SK-N-SH (cell line): ENCODE data around the gene DNMT3A. TPM values are rescaled to one million over a fixed set of nuclear protein-coding genes. Genes with fewer than 3 reads are reported as not detected.

Experiments used
- CTCF ChIA-PET: fragments of 300-600, 350-600 bp; formaldehyde crosslinking; extraction: SDS; loops from one replicate; lab custom pipeline; 2021; lab: Yijun Ruan, JAX
- POLR2A ChIA-PET: fragments of 350-600 bp; sonication (Branson Sonifier 250); formaldehyde crosslinking; extraction: SDS; loops from one replicate; lab custom pipeline; 2020; ENCODE audit warnings: antibody characterized with exemption, inconsistent platforms; lab: Yijun Ruan, JAX
- DNase-seq: peaks from one replicate; pipeline ENCODE4 v3.0.0; 2012
- H2AFZ ChIP-seq: fragments of 200-600 bp; sonication (generic); 2 replicates; pipeline ENCODE4 v1.8.1; 2016; ENCODE audit warnings: antibody characterized with exemption, mild to moderate bottlenecking, low read depth
- H3F3A ChIP-seq: fragments of 200-600 bp; sonication (generic); replicated peaks from 2 replicates; pipeline ENCODE3; 2016; ENCODE audit warnings: antibody characterized with exemption, mild to moderate bottlenecking; ENCODE audit not compliant: insufficient read depth
- H3K27ac ChIP-seq, 2 experiments: fragments of 200-500 bp in 1 of 2; fragments of 200-600 bp in 1 of 2; sonication (Bioruptor generic) in 1 of 2; sonication (generic), shearing (Covaris generic) in 1 of 2; 2 replicates each; pipeline versions ENCODE4 v1.5.1 to v1.6.1; 2014 to 2016; ENCODE audit warnings: low read depth in 2 of 2, inconsistent platforms in 1 of 2, low read length in 1 of 2, mild to moderate bottlenecking in 1 of 2, mixed read lengths in 1 of 2
- H3K27me3 ChIP-seq: fragments of 200-600 bp; sonication (generic), shearing (Covaris generic); 2 replicates; pipeline ENCODE4 v1.6.1; 2016; ENCODE audit warnings: mixed run types; ENCODE audit not compliant: insufficient read depth
- H3K36me3 ChIP-seq, 2 experiments: fragments of 200-500 bp in 1 of 2; fragments of 200-600 bp in 1 of 2; sonication (Bioruptor generic) in 1 of 2; sonication (generic) in 1 of 2; replicated peaks in 1 of 2; 2 replicates each; pipeline versions ENCODE3 to v1.5.1; 2014 to 2016; ENCODE audit warnings: low read length in 1 of 2, mild to moderate bottlenecking in 1 of 2; ENCODE audit not compliant: insufficient read depth in 2 of 2, control insufficient read depth in 1 of 2
- H3K4me1 ChIP-seq, 2 experiments: fragments of 200-500 bp in 1 of 2; fragments of 200-600 bp in 1 of 2; sonication (Bioruptor generic) in 1 of 2; sonication (generic), shearing (Covaris generic) in 1 of 2; 2 replicates each; pipeline versions ENCODE4 v1.5.1 to v1.6.1; 2014 to 2016; ENCODE audit warnings: low read depth in 1 of 2, low read length in 1 of 2, mixed run types in 1 of 2; ENCODE audit not compliant: insufficient read depth in 2 of 2, control insufficient read depth in 1 of 2
- H3K4me2 ChIP-seq: fragments of 200-600 bp; sonication (generic), shearing (Covaris generic); 2 replicates; pipeline ENCODE4 v1.6.1; 2017; ENCODE audit warnings: mixed run types
- H3K4me3 ChIP-seq, 2 experiments: fragments of 200-500 bp in 1 of 2; fragments of 200-600 bp in 1 of 2; sonication (Bioruptor generic) in 1 of 2; sonication (generic), shearing (Covaris generic) in 1 of 2; 2 replicates each; pipeline versions ENCODE4 v1.5.1 to v1.8.1; 2014 to 2016; ENCODE audit warnings: low read depth in 2 of 2, inconsistent platforms in 1 of 2, low read length in 1 of 2, mild to moderate bottlenecking in 1 of 2, mixed read lengths in 1 of 2, moderate library complexity in 1 of 2
- H3K79me2 ChIP-seq: fragments of 200-600 bp; sonication (generic); 2 replicates; pipeline ENCODE4 v1.8.1; 2017; ENCODE audit warnings: mild to moderate bottlenecking; ENCODE audit not compliant: insufficient read depth
- H3K9ac ChIP-seq: fragments of 200-600 bp; sonication (generic); 2 replicates; pipeline ENCODE4 v1.6.1; 2017; ENCODE audit warnings: mixed run types
- H3K9me2 ChIP-seq: fragments of 200-600 bp; sonication (generic); 2 replicates; pipeline ENCODE4 v1.6.1; 2017; ENCODE audit warnings: mixed run types
- H3K9me3 ChIP-seq: fragments of 200-600 bp; sonication (generic); 2 replicates; pipeline ENCODE4 v1.6.1; 2017; ENCODE audit warnings: mixed run types, mild to moderate bottlenecking, moderate library complexity
- H4K20me1 ChIP-seq: fragments of 200-600 bp; sonication (generic); 2 replicates; pipeline ENCODE4 v1.6.1; 2017; ENCODE audit warnings: mild to moderate bottlenecking, mixed run types; ENCODE audit not compliant: insufficient read depth
- CTCF ChIP-seq: fragments of 200-600 bp; sonication (generic); IDR thresholded peaks from 2 replicates; pipeline ENCODE4 v1.6.1; 2017; ENCODE audit warnings: antibody characterized with exemption, mild to moderate bottlenecking, moderate library complexity
- FOSL2 ChIP-seq: IDR thresholded peaks from 2 replicates; pipeline ENCODE4 v1.4.0; 2012; ENCODE audit warnings: low read depth, mild to moderate bottlenecking, moderate library complexity, borderline replicate concordance
- FOXJ3 ChIP-seq: sonication (generic); formaldehyde crosslinking; IDR thresholded peaks from 2 replicates; pipeline ENCODE4 v1.5.1; 2020; ENCODE audit warnings: mild to moderate bottlenecking, missing genetic modification reagents
- FOXM1 ChIP-seq: IDR thresholded peaks from 2 replicates; pipeline ENCODE4 v1.4.0; 2012; ENCODE audit warnings: low read depth, mild to moderate bottlenecking
- GABPA ChIP-seq: IDR thresholded peaks from 2 replicates; pipeline ENCODE4 v1.4.0; 2012; ENCODE audit warnings: low read depth, mild to moderate bottlenecking
- MAX ChIP-seq: IDR thresholded peaks from 2 replicates; pipeline ENCODE4 v1.4.0; 2012; ENCODE audit warnings: low read depth
- MXI1 ChIP-seq: IDR thresholded peaks from 2 replicates; pipeline ENCODE4 v1.6.1; 2012; ENCODE audit warnings: mild to moderate bottlenecking, low read depth, low read length, improper control_type of control experiment
- PBX3 ChIP-seq: IDR thresholded peaks from 2 replicates; pipeline ENCODE4; 2012
- POLR2AphosphoS5 ChIP-seq: IDR thresholded peaks from 2 replicates; pipeline ENCODE4 v1.6.1; 2012; ENCODE audit warnings: low read depth, low read length
- RFX5 ChIP-seq: IDR thresholded peaks from 2 replicates; pipeline ENCODE4 v1.6.1; 2012; ENCODE audit warnings: mild to moderate bottlenecking, improper control_type of control experiment, low read length
- USF1 ChIP-seq: IDR thresholded peaks from 2 replicates; pipeline ENCODE4 v1.4.0; 2012; ENCODE audit warnings: low read depth, borderline replicate concordance
- USF2 ChIP-seq: fragments of 150-350 bp; IDR thresholded peaks from 2 replicates; pipeline ENCODE4 v1.6.1; 2017; ENCODE audit warnings: antibody characterized with exemption, low read length, low read depth, borderline replicate concordance
- YY1 ChIP-seq: IDR thresholded peaks from 2 replicates; pipeline ENCODE4 v1.4.0; 2012; ENCODE audit warnings: low read depth, mild to moderate bottlenecking
- WGBS: methylation state at CpG from one replicate; pipeline ENCODE4 v1.1.6; 2017; ENCODE audit warnings: low lambda C conversion rate; 5-methylcytosine and 5-hydroxymethylcytosine counted together
- polyA plus RNA-seq, 3 experiments: library from polyadenylated mRNA; depleted of rRNA; stranded (reverse); fragments of >200 nt; gene quantifications; 2 replicates each; pipeline ENCODE4 v1.2.3, GENCODE V29; 2012

Gene DNMT3A
- polyA plus RNA-seq, 1 of the 3 experiments (the other 2 are of a cell fraction): 5.6 TPM

- Histone ChIP-seq H3K4me2 (no peak overlapping the region), H3K9me2 (no peaks in the 10 kb centered on the region), H3K9me3 (no peaks in the 10 kb centered on the region), H3F3A (peaks cover 3% of the 10 kb centered on the region), H3K9ac (no peak overlapping the region), H4K20me1 (no peaks in the 10 kb centered on the region), H3K36me3 (peaks cover 7 to 26% of the 10 kb centered on the region in 2 experiments), H3K27me3 (no peaks in the 10 kb centered on the region), H3K27ac (peak overlapping the region in 1 of 2 experiments; percentile 23; a peak in 1 of 4 replicates), H3K4me1 (peaks cover 9 to 45% of the 10 kb centered on the region in 2 experiments; a peak in 2 of 4 replicates), H2AFZ (no peak overlapping the region), H3K4me3 (no peak overlapping the region), H3K79me2 (no peaks in the 10 kb centered on the region)
- no peak for TF ChIP-seq USF2
- no peak for TF ChIP-seq MXI1
- TF ChIP-seq FOXM1: no peak
- no peak for TF ChIP-seq CTCF
- TF ChIP-seq USF1: no peak
- TF ChIP-seq MAX: no peak
- TF ChIP-seq FOXJ3 (CRISPR knock-in tag): no peak
- no peak for TF ChIP-seq YY1
- no peak for TF ChIP-seq GABPA
- TF ChIP-seq PBX3: no peak
- no peak for TF ChIP-seq RFX5
- no peak for TF ChIP-seq FOSL2
- TF ChIP-seq POLR2AphosphoS5: no peak
- no peak for DNase-seq
- POLR2A ChIA-PET: interaction anchor here (0.6 kb wide), 1 partner anchor 9 kb away, joined by 4 read pairs; no protein-coding TSS in a partner anchor
- WGBS: 95% methylated on average over 8 of the region's 8 CpGs
- CTCF ChIA-PET: interaction anchor here (0.6 to 1.9 kb wide), 4 partner anchors 9 to 278 kb away, joined by 3 to 6 read pairs (median 4); no protein-coding TSS in a partner anchor
Observed at GRCh38 chr2:25281941-25282340, 59.8 kb downstream of the DNMT3A start.
